ENCODE data around the gene TNFSF15.
"Not testable (repeated sequence)": the region's sequence is repeated elsewhere in the genome, so short reads cannot be mapped to it uniquely, and the experiment has no call there.

TNFSF15 gene

DNA sequence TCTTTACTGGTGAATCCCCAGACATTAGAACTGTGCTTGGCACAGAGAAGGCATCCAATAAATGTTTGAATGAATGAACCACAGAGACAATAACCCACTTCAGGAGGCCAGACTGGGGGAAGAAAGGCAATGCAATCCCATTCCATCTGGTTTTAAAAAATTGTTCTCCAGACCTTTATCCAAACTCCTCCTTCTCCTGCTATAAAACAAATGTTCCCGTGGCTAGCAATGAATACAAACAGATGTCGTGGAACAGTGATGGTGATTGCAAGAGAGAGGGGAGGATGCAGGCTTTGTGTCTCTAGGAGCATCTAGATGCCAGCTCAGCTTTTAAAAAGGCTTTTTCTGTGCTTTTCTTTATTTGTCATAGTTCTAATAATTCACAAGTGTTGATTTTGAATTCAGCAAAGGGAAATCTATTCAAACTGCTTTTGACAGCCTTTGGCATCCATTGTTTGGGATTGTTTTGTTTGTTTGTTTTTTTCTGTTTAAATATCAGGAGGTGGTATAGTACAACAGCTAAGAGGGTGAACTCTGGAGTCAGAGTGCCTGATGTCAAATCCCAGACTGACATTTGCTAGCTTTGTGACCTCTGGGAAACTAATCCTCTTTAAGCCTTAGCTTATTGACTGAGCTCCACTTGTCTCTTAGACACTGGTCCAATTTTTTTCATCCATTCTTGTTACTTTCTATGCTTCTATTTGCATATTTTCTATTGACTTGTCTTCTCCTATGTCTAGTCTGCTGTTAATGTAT is 59.1 kb downstream of the TNFSF15 start:
- DNase-seq (ENCODE audit: low spot score) = no peak

DNA sequence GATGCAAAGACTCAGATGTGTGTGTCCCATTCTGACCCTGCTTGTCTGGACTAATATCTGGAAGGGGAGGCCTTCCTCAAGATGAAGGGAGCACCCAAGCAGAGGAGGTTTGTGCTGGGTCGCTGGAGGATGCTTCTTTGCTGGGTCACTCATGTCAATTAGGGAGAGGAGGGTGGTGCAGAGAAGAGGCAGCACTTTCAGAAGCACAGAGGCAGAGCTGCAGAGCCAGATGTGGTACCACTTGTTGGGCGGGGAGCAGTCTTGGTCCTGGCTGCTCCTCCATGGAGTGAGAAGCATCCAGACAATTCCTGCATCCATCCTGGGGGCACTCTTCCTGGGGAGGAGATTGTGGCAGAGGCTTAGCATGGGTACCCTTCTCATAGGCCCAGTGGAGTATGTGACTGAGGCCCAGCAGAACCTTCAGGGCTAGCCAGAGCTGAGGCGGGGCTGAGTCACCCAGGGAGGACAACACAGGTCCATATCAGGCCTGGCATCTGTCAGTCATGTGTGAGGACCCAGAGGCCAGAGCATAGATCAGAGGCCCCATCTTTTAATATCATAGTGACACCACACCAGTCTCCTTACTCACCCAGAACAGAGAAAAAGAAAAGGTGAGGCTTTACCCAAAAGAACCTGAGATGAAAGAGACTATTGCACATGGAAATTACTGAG is 59.8 kb downstream of the TNFSF15 start:
- no peak for DNase-seq (ENCODE audit: low spot score)

GRCh38 chr9:114745108-114745848 is 60.6 kb downstream of the TNFSF15 start:
- DNase-seq (ENCODE audit: low spot score) = no peak

- no peak for DNase-seq (ENCODE audit: low spot score)
These were observed 62.4 kb downstream of the TNFSF15 start for GRCh38 chr9:114743446-114743845.

DNA sequence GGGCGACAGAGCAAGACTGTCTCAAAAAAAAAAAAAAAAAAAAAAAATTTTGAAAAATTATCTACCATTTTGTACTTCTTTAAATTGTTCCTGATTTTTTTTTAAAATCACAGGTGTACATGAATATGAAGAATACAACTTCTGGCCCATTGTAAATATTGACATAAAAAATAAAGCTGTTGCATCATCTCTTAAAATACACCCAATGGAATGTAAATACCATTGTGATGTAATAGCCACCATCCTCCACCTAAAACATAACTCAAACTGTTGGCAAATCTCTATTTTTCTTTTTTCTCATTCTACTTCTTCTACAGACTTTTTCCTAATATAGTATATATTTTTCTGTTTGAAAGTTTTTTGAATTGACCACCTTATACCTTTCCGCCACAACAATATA is 62.9 kb downstream of the TNFSF15 start:
- no peak for DNase-seq (ENCODE audit: low spot score)

GRCh38 chr9:114741521-114741920 is 64.3 kb downstream of the TNFSF15 start:
- not testable (repeated sequence) for DNase-seq (ENCODE audit: low spot score)

DNA sequence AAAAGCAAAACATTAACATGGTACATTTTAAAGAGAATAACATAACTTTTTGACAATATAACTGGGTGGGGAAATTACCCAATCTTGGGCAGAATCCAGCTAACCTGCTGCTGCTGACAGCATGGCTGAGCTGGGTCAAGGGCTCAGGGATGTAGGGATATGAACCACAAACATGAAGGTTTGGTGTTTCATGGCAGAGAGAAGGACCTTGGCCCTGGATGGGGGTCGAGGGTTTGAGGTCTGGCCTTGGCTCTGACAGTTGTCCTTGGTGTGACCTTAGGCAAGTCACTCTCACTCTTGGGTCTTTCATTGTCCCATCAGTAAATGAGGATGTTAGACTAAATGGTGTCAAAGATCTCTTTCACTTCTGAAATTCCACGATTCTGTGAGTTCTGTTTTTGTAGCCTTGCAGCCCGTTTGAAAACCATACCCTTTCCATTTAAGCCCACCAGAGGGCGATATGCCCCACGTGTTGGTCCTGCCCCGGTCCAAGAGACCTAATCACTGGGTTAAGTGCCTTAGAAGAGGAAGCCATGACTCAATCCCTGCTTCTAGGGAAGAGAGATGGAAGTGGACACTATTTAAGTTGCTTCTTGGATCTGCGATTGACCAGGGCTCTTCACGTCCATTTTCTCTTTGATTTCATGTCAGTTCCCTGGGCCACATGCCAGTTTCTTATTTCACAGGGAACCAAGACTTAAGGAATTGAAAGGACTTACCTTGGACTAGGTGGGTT is 67.1 kb downstream of the TNFSF15 start:
- DNase-seq (ENCODE audit: low spot score) = no peak

GRCh38 chr9:114737847-114738246 is 68.0 kb downstream of the TNFSF15 start:
- DNase-seq (ENCODE audit: low spot score) = no peak

- no peak for DNase-seq (ENCODE audit: low spot score)
These were observed 68.7 kb downstream of the TNFSF15 start for GRCh38 chr9:114737118-114737517.

- no peak for DNase-seq (ENCODE audit: low spot score)
These were observed 70.1 kb downstream of the TNFSF15 start for GRCh38 chr9:114735704-114736103.

DNA sequence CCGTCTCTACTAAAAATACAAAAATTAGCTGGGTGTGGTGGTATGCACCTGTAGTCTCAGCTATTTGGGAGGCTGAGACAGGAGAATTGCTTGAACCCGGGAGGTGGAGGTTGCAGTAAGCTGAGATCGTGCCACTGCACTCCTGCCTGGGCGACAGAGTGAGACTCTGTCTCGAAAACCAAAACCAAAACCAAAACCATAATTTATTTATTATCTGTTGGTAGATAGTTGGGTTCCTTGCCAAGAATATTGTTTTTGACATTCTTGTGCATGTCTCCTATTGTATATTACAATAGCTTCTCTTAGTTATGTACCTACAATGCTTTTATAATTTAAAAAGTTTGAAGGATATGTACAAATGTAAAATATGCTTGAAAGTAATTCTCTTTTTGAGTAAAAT is 70.7 kb downstream of the TNFSF15 start:
- DNase-seq (ENCODE audit: low spot score) = not testable (repeated sequence)

Measured in left forelimb (tissue), 1 donor.